Measurements from ENCODE around the gene MAPT.
"Not testable (repeated sequence)": the region's sequence is repeated elsewhere in the genome, so short reads cannot be mapped to it uniquely, and the experiment has no call there.

Gene MAPT

GRCh38 chr17:45934044-45934979 is 40.0 kb downstream of the MAPT start:
- Histone ChIP-seq H3K27me3 (ENCODE audit: control insufficient read depth in 1 of 2, insufficient read depth in 2 of 2, low read length in 2 of 2) (no peaks in the 10 kb centered on the region), H3K9me3 (ENCODE audit: low read length) (no peaks in the 10 kb centered on the region), H3K4me3 (ENCODE audit: low read depth in 1 of 2, low read length in 2 of 2) (no peak overlapping the region), H3K27ac (ENCODE audit: low read depth, low read length) (no peak overlapping the region), H3K4me1 (ENCODE audit: insufficient read depth, low read length) (no peaks in the 10 kb centered on the region), H3K9ac (ENCODE audit: low read length) (no peak overlapping the region), H3K36me3 (ENCODE audit: insufficient read depth, low read length) (no peaks in the 10 kb centered on the region)

- no peak overlapping the region for H3K4me3 ChIP-seq (ENCODE audit: low read depth in 1 of 2, low read length in 2 of 2)
- H3K27me3 ChIP-seq (ENCODE audit: control insufficient read depth in 1 of 2, insufficient read depth in 2 of 2, low read length in 2 of 2) = no peaks in the 10 kb centered on the region
- H3K4me1 ChIP-seq (ENCODE audit: insufficient read depth, low read length) = no peaks in the 10 kb centered on the region
- no peaks in the 10 kb centered on the region for H3K36me3 ChIP-seq (ENCODE audit: insufficient read depth, low read length)
- no peak overlapping the region for H3K9ac ChIP-seq (ENCODE audit: low read length)
- no peak overlapping the region for H3K27ac ChIP-seq (ENCODE audit: low read depth, low read length)
- no peaks in the 10 kb centered on the region for H3K9me3 ChIP-seq (ENCODE audit: low read length)
Observed at GRCh38 chr17:45935197-45935709, 40.9 kb downstream of the MAPT start.

GRCh38 chr17:45935710-45936509 is 41.6 kb downstream of the MAPT start:
- H3K4me1 ChIP-seq (ENCODE audit: insufficient read depth, low read length) = peaks cover 6% of the 10 kb centered on the region
- H3K4me3 ChIP-seq (ENCODE audit: low read depth in 1 of 2, low read length in 2 of 2) = no peak overlapping the region
- H3K27me3 ChIP-seq (ENCODE audit: control insufficient read depth in 1 of 2, insufficient read depth in 2 of 2, low read length in 2 of 2) = no peaks in the 10 kb centered on the region
- no peaks in the 10 kb centered on the region for H3K36me3 ChIP-seq (ENCODE audit: insufficient read depth, low read length)
- no peaks in the 10 kb centered on the region for H3K9me3 ChIP-seq (ENCODE audit: low read length)
- H3K27ac ChIP-seq (ENCODE audit: low read depth, low read length) = no peak overlapping the region
- no peak overlapping the region for H3K9ac ChIP-seq (ENCODE audit: low read length)

- H3K9me3 ChIP-seq (ENCODE audit: low read length) = no peaks in the 10 kb centered on the region
- no peak overlapping the region for H3K27ac ChIP-seq (ENCODE audit: low read depth, low read length)
- H3K36me3 ChIP-seq (ENCODE audit: insufficient read depth, low read length) = no peaks in the 10 kb centered on the region
- no peaks in the 10 kb centered on the region for H3K27me3 ChIP-seq (ENCODE audit: control insufficient read depth in 1 of 2, insufficient read depth in 2 of 2, low read length in 2 of 2)
- H3K4me1 ChIP-seq (ENCODE audit: insufficient read depth, low read length) = peaks cover 13% of the 10 kb centered on the region
- H3K4me3 ChIP-seq (ENCODE audit: low read depth in 1 of 2, low read length in 2 of 2) = no peak overlapping the region
- no peak overlapping the region for H3K9ac ChIP-seq (ENCODE audit: low read length)
Observed at GRCh38 chr17:45936610-45937009, 42.3 kb downstream of the MAPT start.

- not testable (repeated sequence) for H3K9me3 ChIP-seq (ENCODE audit: low read length); H3K9ac ChIP-seq (ENCODE audit: low read length); H3K27me3 ChIP-seq (ENCODE audit: control insufficient read depth in 1 of 2, insufficient read depth in 2 of 2, low read length in 2 of 2); H3K36me3 ChIP-seq (ENCODE audit: insufficient read depth, low read length); H3K27ac ChIP-seq (ENCODE audit: low read depth, low read length); H3K4me3 ChIP-seq (ENCODE audit: low read depth in 1 of 2, low read length in 2 of 2)
- H3K4me1 ChIP-seq (ENCODE audit: insufficient read depth, low read length) = peaks cover 18% of the 10 kb centered on the region
Observed at GRCh38 chr17:45937186-45937585, 42.8 kb downstream of the MAPT start.

- Histone ChIP-seq H3K27ac (ENCODE audit: low read depth, low read length) (no peak overlapping the region), H3K27me3 (ENCODE audit: control insufficient read depth in 1 of 2, insufficient read depth in 2 of 2, low read length in 2 of 2) (no peaks in the 10 kb centered on the region), H3K4me1 (ENCODE audit: insufficient read depth, low read length) (peaks cover 25% of the 10 kb centered on the region), H3K9me3 (ENCODE audit: low read length) (no peaks in the 10 kb centered on the region), H3K36me3 (ENCODE audit: insufficient read depth, low read length) (no peaks in the 10 kb centered on the region), H3K9ac (ENCODE audit: low read length) (no peak overlapping the region), H3K4me3 (ENCODE audit: low read depth in 1 of 2, low read length in 2 of 2) (no peak overlapping the region)
Observed at GRCh38 chr17:45939395-45939794, 45.0 kb downstream of the MAPT start.

GRCh38 chr17:45940293-45940692 is 45.9 kb downstream of the MAPT start:
- no peaks in the 10 kb centered on the region for H3K36me3 ChIP-seq (ENCODE audit: insufficient read depth, low read length)
- H3K4me3 ChIP-seq (ENCODE audit: low read depth in 1 of 2, low read length in 2 of 2) = no peak overlapping the region
- no peak overlapping the region for H3K9ac ChIP-seq (ENCODE audit: low read length)
- no peak overlapping the region for H3K27ac ChIP-seq (ENCODE audit: low read depth, low read length)
- H3K4me1 ChIP-seq (ENCODE audit: insufficient read depth, low read length) = peaks cover 25% of the 10 kb centered on the region
- no peaks in the 10 kb centered on the region for H3K27me3 ChIP-seq (ENCODE audit: control insufficient read depth in 1 of 2, insufficient read depth in 2 of 2, low read length in 2 of 2)
- H3K9me3 ChIP-seq (ENCODE audit: low read length) = no peaks in the 10 kb centered on the region

- Histone ChIP-seq H3K4me3 (ENCODE audit: low read depth in 1 of 2, low read length in 2 of 2) (no peak overlapping the region), H3K36me3 (ENCODE audit: insufficient read depth, low read length) (no peaks in the 10 kb centered on the region), H3K4me1 (ENCODE audit: insufficient read depth, low read length) (peaks cover 25% of the 10 kb centered on the region), H3K27ac (ENCODE audit: low read depth, low read length) (peak overlapping the region; percentile 49), H3K9me3 (ENCODE audit: low read length) (no peaks in the 10 kb centered on the region), H3K27me3 (ENCODE audit: control insufficient read depth in 1 of 2, insufficient read depth in 2 of 2, low read length in 2 of 2) (no peaks in the 10 kb centered on the region), H3K9ac (ENCODE audit: low read length) (no peak overlapping the region)
Observed at GRCh38 chr17:45940826-45941225, 46.5 kb downstream of the MAPT start.

- H3K36me3 ChIP-seq (ENCODE audit: insufficient read depth, low read length) = no peaks in the 10 kb centered on the region
- no peaks in the 10 kb centered on the region for H3K27me3 ChIP-seq (ENCODE audit: control insufficient read depth in 1 of 2, insufficient read depth in 2 of 2, low read length in 2 of 2)
- no peak overlapping the region for H3K9ac ChIP-seq (ENCODE audit: low read length)
- H3K27ac ChIP-seq (ENCODE audit: low read depth, low read length) = peak overlapping the region; percentile 49
- H3K9me3 ChIP-seq (ENCODE audit: low read length) = no peaks in the 10 kb centered on the region
- H3K4me3 ChIP-seq (ENCODE audit: low read depth in 1 of 2, low read length in 2 of 2) = no peak overlapping the region
- peaks cover 25% of the 10 kb centered on the region for H3K4me1 ChIP-seq (ENCODE audit: insufficient read depth, low read length)
Observed at GRCh38 chr17:45941395-45941794, 47.0 kb downstream of the MAPT start.

GRCh38 chr17:45942284-45942683 is 47.9 kb downstream of the MAPT start:
- Histone ChIP-seq H3K9me3 (ENCODE audit: low read length) (no peaks in the 10 kb centered on the region), H3K36me3 (ENCODE audit: insufficient read depth, low read length) (no peaks in the 10 kb centered on the region), H3K4me1 (ENCODE audit: insufficient read depth, low read length) (peaks cover 25% of the 10 kb centered on the region), H3K9ac (ENCODE audit: low read length) (no peak overlapping the region), H3K27me3 (ENCODE audit: control insufficient read depth in 1 of 2, insufficient read depth in 2 of 2, low read length in 2 of 2) (no peaks in the 10 kb centered on the region), H3K27ac (ENCODE audit: low read depth, low read length) (peak overlapping the region; percentile 42), H3K4me3 (ENCODE audit: low read depth in 1 of 2, low read length in 2 of 2) (no peak overlapping the region)

GRCh38 chr17:45946841-45947256 is 52.5 kb downstream of the MAPT start:
- H3K9me3 ChIP-seq (ENCODE audit: low read length) = no peaks in the 10 kb centered on the region
- no peak overlapping the region for H3K9ac ChIP-seq (ENCODE audit: low read length)
- peaks cover 17% of the 10 kb centered on the region for H3K4me1 ChIP-seq (ENCODE audit: insufficient read depth, low read length)
- no peak overlapping the region for H3K4me3 ChIP-seq (ENCODE audit: low read depth in 1 of 2, low read length in 2 of 2)
- no peak overlapping the region for H3K27ac ChIP-seq (ENCODE audit: low read depth, low read length)
- H3K27me3 ChIP-seq (ENCODE audit: control insufficient read depth in 1 of 2, insufficient read depth in 2 of 2, low read length in 2 of 2) = peaks cover 9 to 10% of the 10 kb centered on the region in 2 donors
- no peaks in the 10 kb centered on the region for H3K36me3 ChIP-seq (ENCODE audit: insufficient read depth, low read length)
